GM04503 (cell line): Measurements from ENCODE around the gene PXYLP1.

Source experiments
- DNase-seq: peaks from one replicate; pipeline ENCODE4 v3.0.0-alpha.2; 2012; ENCODE audit warnings: low read depth

Gene PXYLP1

DNA sequence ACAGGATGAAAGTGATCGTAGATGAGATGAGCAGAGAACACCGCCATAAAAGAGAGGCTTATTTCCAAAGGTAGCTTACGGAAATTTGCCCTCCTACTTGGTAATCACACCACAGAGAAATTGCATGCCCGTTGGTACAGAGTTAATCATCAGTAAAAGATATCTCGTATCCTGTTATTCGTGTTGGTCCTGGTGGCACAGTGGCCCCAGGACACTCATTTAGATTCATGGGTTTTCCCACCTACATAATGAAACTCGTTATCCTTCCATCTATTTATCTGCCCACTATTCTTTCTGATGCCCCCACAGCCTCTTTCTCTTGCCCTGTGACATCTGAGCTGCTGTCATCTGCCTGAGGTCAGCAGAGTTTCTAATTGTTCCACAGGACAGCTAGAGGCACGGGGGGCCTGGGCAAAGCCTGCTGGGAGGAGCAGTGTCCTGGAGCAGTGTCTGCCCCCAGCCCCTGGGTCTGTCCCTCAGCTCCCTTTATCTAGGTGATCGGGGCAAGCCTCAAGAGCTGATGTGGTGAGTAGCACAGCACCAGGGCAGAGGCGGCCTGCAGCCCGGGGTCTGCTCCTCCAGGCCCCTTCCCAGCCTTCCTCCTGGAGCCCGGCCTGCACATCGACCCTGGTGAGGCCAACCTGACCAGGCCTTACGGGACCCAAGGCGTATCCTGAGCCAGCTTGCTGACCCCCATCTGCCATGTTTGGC is 42.2 kb downstream of the PXYLP1 start:
- no peak for DNase-seq

DNA sequence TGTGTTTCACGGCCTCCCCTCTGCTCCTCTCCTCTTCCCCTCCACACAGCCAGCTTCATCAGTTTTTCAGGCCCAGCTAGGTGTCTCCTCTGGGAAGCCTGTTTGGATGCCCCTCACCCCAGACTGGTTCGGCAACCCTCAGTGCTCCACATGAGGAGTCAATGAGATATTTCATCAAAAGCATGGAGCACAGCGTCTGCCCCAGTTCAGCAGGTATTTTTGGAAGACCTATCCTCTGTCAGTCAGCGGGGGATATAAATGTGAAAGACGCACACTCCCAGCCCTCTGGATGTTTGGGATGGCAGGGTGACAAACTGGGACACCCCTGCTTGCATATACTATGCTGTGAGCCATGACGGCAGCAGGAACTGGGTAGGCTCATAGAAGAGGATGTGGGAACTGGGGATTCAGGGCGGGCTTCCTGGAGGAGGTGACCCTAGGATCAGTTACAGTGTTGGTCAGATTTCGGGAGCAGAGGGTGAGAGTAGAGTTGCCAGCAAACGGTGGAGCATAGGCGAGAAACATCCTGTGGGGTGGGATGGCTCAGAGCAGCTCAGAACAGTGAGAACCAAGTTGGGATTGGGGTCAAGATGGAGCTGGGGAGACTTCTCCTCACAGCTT is 42.9 kb downstream of the PXYLP1 start:
- no peak for DNase-seq

DNA sequence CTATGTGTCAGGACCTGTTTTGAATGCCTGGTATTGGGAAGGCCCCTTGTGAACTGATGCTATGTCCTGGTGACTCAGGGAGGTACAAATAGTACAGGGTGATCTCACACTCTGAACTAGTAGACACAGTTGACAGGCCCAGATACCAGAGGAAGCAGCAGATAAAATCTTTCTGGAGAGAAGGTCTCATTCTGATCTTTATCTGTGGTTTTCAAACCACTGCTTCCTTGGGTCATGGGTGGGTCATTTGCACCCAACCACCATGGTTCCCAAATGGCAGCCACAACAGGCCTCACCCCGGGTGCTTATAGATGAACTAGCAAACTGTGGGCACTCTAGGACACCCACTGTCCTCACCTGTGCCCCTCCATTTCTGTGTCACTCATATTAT is 43.4 kb downstream of the PXYLP1 start:
- peak; percentile 45 for DNase-seq

DNA sequence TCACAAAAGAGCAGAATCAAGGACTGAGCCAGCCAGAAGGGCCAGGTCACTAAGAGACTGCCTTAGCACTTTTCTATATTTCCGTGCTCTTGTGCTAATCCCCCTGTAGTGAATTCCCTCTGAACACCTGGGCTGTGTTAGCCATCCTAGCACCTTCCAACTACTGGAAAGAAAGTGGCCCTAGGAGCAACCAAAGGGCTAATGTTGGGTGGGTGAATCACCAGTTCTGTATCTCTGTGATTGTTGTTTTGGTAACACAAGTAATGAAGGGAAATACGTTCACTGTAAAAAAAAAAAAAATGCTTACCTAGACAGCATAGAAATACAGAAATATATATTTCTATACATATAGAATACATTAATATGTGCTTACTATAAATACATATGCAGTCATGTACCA is 43.9 kb downstream of the PXYLP1 start:
- DNase-seq, result no peak

DNA sequence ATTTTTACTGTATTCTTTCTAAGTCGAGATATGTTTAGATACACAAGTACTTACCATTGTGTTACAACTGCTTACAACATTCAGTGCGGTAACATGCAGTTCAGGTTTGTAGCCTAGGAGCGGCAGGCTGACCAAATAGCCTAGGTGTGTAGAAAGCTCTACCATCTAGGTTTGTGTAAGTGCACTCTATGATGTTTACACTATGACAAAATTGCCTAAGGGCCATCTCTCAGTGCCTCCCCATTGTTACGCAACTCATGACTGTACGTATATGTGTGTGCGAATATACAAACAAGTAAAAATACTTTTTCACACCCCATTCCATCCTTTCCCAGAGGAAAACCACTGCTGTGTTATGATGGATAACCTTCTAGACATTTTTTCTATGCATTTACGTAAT is 44.3 kb downstream of the PXYLP1 start:
- DNase-seq, result no peak

DNA sequence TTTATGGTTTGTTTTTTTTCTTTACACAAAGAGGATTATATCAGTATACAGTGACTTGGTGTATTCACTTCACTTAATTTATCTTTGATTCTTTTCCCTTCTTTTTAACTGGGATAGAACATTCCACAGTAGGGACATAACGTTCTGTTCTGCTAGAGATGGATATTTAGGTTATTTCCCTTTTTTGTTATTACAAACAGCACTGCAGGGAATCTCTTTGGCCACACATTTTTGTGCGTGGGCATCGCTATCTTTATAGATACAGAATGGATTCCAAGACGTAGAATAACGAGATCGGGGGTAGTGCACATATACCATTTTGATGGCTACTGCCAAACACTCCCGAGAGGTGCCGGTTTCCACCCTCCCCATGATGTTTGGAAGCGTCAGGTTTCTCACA is 44.8 kb downstream of the PXYLP1 start:
- DNase-seq, result no peak

DNA sequence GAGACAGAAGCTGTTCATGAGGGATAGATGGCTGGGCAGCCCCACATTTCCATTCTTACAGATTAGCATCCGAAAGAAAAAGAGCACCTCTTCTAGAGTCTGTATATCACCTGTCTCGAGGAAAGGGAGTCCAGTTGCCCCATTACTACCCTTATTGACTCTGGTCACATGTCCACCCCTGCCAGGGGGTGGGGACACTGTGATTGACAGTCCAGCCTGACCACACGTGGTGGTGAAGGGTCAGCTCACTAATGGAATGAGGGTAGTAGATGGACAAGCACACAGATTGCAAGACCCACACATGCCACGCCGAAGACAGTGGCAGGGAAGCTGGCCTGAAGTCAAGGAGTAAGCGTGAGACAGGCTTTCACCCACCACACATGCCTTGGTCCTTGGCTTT is 45.8 kb downstream of the PXYLP1 start:
- no peak for DNase-seq

DNA sequence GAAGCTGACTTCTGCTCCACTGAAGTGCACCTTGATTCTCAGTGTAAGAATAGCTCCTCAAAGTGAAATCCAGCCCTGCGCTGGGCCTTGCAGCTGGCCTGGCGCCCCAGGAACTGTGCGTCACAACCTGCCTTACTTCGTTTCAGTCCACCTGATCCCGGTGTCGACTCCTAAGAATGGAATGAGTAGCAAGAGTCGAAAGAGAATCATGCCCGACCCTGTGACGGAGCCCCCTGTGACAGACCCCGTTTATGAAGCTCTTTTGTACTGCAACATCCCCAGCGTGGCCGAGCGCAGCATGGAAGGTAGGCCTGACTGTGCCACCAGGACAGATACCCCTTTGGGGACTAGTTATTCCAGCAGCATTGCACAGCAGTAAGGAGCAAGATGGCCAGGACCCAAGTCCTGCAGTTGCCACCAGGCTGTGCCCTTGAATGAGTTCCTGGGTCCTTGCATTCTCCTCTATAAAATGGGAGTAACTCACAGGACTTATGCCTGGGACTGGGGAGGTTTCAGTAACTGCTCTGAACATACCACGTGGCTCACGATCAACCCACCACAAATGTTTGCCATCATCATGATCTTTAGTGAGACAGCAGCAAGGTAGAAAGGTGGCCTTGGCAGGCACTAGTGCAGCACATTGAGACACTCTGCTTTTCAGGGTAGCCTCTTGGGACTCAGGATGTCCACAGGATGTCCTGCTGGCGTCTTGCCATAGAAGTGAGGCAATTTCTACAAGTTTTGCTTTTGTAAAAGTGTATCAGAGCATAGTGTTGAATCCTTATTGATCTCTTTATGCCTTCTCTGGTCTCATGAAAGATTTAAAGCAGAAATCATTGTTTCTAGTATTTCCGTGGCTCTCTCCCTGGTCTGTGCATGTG is 46.8 kb downstream of the PXYLP1 start:
- no peak for DNase-seq

DNA sequence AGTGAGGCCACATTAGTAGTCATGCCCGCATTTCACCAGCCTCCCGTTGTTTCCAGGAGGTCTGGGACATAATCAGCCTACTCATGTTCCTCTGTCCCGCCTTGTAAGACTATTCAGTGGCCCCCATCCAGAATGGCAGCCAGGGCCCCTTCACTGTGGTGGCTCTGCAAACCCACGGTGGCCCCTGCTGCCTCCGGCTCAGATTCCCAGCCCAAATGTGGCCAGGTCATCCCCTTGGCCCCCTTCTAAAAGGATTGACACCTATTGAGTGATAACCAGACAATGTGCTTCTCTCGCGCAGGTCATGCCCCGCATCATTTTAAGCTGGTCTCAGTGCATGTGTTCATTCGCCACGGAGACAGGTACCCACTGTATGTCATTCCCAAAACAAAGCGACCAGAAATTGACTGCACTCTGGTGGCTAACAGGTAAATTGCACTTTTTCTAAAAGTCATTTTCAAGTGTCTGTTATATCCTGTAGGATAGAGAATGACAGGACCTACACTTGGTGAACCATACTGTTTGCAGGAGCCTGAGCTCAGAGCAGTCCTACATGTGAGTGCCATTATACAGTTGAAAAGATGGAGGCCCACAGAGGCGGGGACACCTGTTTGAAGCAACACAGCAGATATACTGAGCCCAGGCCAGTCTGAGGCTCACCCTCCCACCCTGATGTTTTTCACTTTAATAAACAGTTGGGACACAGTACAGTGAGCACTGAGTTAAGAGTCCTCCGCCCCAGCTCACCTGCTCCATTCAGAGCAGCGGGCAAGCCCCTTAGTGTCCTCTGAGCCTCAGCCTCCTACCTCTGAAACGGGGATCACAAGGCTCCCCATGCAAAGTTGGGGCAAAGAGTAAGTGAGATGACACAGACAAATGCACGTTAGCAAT is 47.7 kb downstream of the PXYLP1 start:
- DNase-seq, result no peak

DNA sequence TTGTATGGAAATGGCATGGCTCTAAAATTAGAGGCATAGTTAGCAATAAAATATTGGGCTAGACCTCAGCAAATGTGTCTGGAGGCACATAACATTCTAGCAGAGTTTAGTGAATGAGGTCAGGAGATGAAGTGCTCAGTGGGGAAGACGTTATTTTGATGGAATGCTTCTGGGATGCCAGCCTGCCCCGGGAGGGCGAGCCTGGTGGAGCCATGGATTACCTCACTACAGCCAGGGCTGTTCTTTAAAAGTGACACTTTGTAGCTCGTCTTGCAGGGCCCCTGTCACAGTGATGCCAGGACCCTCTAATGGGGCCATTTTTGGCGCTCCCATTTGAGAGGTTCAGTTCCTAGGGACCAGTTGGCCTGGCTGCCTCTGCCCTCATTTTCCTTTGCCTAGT is 48.5 kb downstream of the PXYLP1 start:
- peak; percentile 76 for DNase-seq

DNA sequence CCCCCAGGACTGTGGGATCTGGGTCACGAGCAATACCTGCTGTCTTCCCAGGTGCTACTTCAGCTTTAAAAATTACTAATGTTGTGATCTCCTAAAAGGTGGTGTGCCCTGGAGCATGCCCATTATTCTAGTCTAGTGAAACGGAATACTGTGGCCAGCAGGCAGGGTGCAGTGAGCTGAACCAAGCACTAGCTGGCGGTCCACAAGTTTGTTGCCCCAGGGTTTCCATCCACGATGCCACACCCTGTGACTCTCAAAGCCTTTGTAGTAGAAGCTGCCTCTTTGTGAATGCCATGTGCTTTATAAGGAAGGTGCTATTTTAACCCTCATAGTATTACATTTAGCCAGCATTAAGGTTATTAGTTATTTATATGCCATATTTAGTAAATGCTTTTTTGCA is 49.1 kb downstream of the PXYLP1 start:
- DNase-seq, result no peak

DNA sequence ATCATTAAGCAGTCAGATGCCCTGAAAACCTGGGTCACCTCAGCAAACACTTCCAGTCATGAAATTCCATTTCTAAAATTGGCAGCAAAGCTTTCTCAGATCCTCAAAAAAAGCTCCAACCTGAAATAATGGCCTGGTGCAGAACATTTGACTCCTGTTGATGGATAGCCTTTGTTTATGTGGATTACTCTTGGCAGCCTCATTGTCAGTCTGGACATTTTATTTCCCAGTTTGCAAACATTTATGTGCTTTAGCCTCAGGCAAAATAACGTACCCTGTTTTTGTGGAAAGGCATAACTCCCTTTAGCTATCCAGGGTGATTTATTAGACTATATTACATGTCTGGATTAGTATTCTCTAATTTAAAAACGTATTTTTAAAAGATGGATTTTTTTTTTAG is 53.9 kb downstream of the PXYLP1 start:
- DNase-seq, result no peak

DNA sequence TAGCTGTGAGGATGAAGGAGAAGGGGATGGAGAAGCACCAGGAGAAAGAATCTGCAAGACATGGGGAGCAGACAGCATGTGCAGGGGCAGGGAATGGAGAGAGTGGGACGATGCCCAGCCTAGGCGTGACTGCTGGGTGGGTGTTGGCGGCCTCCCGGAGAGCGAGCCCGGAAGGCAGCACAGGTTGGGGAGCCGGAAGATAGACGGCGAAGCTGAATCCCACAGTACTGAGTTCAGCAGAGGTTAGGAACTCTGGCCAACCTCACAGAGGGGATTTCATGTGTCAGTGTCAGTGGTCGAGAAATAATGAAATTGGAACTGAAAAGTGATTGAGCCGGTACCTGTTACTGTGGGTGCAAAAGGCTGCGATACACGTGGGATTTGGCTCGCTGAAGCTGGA is 55.2 kb downstream of the PXYLP1 start:
- DNase-seq, result no peak

DNA sequence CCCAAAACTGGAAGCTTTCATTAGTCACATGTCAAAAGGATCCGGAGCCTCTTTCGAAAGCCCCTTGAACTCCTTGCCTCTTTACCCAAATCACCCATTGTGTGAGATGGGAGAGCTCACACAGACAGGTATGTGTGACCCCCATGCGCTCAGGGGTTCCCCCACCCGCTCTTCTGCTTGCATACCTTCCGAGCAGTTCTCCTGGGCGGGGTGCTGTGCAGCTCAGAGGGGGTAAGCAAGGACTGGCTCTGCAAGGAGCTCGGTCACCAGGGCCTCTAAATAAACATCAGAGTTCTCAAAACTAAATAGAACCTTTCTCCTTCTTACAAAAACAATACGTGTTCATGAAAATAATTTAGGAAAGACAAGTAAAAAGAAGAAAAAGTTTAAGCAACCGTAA is 55.7 kb downstream of the PXYLP1 start:
- no peak for DNase-seq

DNA sequence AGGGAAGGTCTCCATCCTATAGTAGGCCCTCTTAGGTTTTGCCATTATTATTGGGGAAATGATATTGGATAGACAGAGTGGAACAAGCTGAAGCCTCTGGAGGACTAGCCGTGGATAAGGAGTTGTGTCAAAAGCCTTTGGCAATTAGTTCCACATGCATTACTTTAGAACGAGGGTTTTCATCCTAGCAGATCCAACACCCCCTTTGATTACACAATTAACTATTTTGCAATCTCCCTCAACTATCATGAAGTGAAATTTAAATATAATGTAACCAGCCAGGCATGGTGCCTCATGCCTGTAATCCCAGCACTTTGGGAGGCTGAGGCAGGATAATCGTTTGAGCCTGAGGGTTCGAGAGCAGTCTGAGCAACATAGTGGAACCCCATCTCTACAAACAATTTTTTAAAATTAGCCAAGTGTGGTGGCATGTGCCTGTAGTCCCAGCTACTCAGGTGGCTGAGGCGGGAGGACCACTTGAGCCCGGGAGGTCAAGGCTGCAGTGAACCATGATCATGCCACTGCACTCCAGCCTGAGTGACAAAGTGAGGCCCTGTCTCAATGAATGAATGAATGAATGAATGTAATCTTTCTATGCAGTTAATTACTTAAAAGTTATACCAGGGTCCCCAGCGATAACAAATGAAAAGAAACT is 56.8 kb downstream of the PXYLP1 start:
- DNase-seq, result no peak

DNA sequence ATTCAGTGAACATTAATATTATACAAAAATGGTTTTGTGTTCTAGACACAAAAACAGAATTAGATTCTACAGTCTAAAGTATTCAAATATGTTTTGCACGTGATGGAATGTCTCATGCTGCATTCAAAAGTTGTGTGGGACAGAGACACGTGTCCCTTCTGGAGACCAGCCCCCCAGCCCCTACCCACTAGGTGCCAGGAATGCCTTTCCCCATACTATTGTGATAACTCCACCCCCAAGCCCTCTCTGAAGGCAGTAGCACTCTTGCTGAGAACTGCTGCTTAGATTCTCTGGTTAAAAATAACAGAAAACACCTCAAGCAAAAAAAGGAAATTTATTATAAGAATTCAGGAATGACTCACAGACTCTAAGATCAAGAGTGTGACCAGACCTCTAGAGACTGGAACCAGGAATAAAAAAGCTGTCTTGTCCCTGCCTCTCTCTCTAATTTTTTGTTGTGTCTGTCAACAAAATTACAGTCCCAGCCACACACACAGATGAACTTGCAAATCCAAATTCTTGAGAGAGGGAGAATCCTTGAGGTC is 57.7 kb downstream of the PXYLP1 start:
- DNase-seq, result no peak

DNA sequence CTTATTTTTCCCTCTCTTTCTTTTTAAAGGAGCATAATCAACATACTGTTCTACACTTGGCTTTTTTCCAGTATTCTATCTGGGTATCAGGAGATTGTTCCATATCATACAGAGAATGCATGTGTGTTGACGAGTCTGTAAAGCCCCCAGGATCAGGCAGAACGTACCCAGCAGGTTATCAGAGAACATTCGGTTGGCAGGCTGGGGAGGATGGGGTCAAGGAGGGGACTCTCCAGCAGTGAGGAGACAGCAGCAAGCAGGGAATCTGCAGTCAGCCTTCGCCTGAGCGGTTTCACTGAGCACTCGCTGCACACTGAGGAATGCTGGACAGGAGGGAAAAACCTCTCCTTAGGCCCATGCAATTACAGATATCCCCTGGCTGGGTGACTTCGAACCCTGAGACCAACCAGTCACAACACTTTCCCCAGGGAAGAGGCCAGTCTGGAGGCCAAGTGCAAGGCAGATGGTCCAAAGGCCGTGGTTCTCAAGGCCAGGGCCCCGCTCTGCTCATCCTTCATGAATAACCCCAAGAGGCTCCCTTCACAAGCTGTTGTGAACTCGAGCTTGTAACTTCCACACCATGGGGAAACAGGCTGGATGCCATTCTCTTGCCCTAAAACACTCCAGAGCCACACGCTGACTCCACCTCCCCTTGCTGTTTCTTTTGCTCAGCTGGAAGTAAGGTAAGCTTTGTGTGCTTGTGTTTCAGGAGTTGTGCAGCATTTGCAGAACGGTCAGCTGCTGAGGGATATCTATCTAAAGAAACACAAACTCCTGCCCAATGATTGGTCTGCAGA is 60.1 kb downstream of the PXYLP1 start:
- no peak for DNase-seq

DNA sequence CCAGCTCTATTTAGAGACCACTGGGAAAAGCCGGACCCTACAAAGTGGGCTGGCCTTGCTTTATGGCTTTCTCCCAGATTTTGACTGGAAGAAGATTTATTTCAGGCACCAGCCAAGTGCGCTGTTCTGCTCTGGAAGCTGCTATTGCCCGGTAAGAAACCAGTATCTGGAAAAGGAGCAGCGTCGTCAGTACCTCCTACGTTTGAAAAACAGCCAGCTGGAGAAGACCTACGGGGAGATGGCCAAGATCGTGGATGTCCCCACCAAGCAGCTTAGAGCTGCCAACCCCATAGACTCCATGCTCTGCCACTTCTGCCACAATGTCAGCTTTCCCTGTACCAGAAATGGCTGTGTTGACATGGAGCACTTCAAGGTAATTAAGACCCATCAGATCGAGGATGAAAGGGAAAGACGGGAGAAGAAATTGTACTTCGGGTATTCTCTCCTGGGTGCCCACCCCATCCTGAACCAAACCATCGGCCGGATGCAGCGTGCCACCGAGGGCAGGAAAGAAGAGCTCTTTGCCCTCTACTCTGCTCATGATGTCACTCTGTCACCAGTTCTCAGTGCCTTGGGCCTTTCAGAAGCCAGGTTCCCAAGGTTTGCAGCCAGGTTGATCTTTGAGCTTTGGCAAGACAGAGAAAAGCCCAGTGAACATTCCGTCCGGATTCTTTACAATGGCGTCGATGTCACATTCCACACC is 60.9 kb downstream of the PXYLP1 start:
- DNase-seq, result no peak

DNA sequence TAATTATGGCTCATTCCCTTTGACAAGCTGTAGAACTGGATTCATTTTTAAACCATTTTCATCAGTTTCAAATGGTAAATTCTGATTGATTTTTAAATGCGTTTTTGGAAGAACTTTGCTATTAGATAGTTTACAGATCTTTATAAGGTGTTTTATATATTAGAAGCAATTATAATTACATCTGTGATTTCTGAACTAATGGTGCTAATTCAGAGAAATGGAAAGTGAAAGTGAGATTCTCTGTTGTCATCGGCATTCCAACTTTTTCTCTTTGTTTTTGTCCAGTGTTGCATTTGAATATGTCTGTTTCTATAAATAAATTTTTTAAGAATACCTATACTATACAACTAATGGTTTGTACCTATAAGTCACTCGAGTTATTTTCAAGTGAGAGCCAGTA is 62.7 kb downstream of the PXYLP1 start:
- DNase-seq, result no peak

DNA sequence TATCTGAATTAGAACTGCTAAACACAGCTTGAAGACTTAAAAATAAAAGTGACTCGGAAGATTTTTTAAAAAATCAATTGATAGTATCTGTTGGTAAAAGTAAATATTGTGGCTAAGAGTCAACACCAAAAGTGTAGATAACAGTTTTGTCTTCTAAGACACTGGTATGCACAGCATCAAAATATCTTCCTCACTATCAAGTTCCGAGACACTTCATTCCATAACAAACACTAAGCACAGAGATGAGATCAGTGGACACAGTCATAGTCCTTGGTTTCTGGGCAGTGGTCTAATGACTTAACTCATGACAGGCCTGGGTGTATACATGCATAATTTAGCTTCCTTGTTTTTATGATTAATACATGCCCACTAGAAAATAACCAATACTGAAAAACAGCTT is 63.2 kb downstream of the PXYLP1 start:
- DNase-seq, result no peak
